ENCODE results near the gene VAMP4. TPM values are rescaled to one million over a fixed set of nuclear protein-coding genes. Genes with fewer than 3 reads are reported as not detected.

Gene VAMP4
- total and polyA plus RNA-seq, 2 donors (not counting 3 experiments of a cell fraction or from before 2014, with no cell fraction given): 2.1 to 10.4 TPM

GRCh38 chr1:171716616-171717015, 25.2 kb downstream of the VAMP4 start:
- TF ChIP-seq FOS (IDR thresholded peaks at IDR 0.05; ENCODE audit: borderline replicate concordance, insufficient read depth, low read length) (peak; percentile 69), JUN (IDR thresholded peaks at IDR 0.05; ENCODE audit: borderline replicate concordance, insufficient read depth, insufficient read length, low read depth) (peak; percentile 39)
- TF ChIP-seq, protein P1, sequence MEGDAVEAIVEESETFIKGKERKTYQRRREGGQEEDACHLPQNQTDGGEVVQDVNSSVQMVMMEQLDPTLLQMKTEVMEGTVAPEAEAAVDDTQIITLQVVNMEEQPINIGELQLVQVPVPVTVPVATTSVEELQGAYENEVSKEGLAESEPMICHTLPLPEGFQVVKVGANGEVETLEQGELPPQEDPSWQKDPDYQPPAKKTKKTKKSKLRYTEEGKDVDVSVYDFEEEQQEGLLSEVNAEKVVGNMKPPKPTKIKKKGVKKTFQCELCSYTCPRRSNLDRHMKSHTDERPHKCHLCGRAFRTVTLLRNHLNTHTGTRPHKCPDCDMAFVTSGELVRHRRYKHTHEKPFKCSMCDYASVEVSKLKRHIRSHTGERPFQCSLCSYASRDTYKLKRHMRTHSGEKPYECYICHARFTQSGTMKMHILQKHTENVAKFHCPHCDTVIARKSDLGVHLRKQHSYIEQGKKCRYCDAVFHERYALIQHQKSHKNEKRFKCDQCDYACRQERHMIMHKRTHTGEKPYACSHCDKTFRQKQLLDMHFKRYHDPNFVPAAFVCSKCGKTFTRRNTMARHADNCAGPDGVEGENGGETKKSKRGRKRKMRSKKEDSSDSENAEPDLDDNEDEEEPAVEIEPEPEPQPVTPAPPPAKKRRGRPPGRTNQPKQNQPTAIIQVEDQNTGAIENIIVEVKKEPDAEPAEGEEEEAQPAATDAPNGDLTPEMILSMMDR (IDR thresholded peaks at IDR 0.05; ENCODE audit: extremely low read depth in 1 of 2, insufficient read depth in 1 of 2, low read depth in 1 of 2, low read length in 2 of 2): no peak
- TF ChIP-seq, protein P2, sequence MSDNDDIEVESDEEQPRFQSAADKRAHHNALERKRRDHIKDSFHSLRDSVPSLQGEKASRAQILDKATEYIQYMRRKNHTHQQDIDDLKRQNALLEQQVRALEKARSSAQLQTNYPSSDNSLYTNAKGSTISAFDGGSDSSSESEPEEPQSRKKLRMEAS (IDR thresholded peaks at IDR 0.05; ENCODE audit: insufficient read depth, insufficient read length): no peak
- H2AFZ ChIP-seq (ENCODE audit: low read depth, low read length): peak overlapping the region; percentile 5
- DNase-seq (ENCODE audit: low read depth, low spot score) (peak; percentile 28), FAIRE-seq (no peak)
- H3K9me1 ChIP-seq (replicated peaks; ENCODE audit: control insufficient read depth, extremely low read depth, insufficient read depth, low read length): no peaks in the 10 kb centered on the region
- ChIA-PET POLR2A (no interaction called here), CTCF (interaction anchor here (0.8 to 3.9 kb wide), 14 partner anchors 12 to 268 kb away, joined by 3 to 188 read pairs (median 6); no protein-coding TSS in a partner anchor)
- H3K9ac ChIP-seq (replicated peaks; ENCODE audit: extremely low read depth, insufficient read depth, low read length): no peak overlapping the region
- H4K20me1 ChIP-seq (replicated peaks; ENCODE audit: control insufficient read depth, extremely low read depth, insufficient read depth, low read length): no peaks in the 10 kb centered on the region
- H3K36me3 ChIP-seq (ENCODE audit: control insufficient read depth in 2 of 2, extremely low read depth in 1 of 2, insufficient read depth in 2 of 2, low read length in 2 of 2): peaks cover 0 to 3% of the 10 kb centered on the region in 2 experiments
- no peaks in the 10 kb centered on the region for H3K9me3 ChIP-seq (replicated peaks; ENCODE audit: control insufficient read depth, insufficient read depth, low read length)
- no peaks in the 10 kb centered on the region for H3K27me3 ChIP-seq (ENCODE audit: control insufficient read depth in 2 of 2, insufficient read depth in 2 of 2, low read length in 2 of 2)
- no peak overlapping the region for H3K27ac ChIP-seq (ENCODE audit: insufficient read depth, low read depth, low read length)
- H3K79me2 ChIP-seq (ENCODE audit: control insufficient read depth, insufficient read depth, low read length): peaks cover 2% of the 10 kb centered on the region
- no peak overlapping the region for H3K4me2 ChIP-seq (ENCODE audit: insufficient read depth, low read length)
- H3K4me3 ChIP-seq (replicated peaks in 1 of 3; ENCODE audit: insufficient read depth in 1 of 3, low read depth in 1 of 3, low read length in 3 of 3): no peak overlapping the region
- intact Hi-C loops (cut with micrococcal nuclease) (loop anchor here (1.0 to 10.0 kb wide), 5 partner anchors 61 to 267 kb away; partner anchors contain the start of gene PRRC2C), dilution Hi-C loops (cut with MboI; ENCODE audit: extremely low pct_ligation_motif_present, low sequenced_read_pairs) (no loop called here)
- no TSS peak for BruUV-seq (replicated peaks)
- H3K4me1 ChIP-seq (ENCODE audit: control insufficient read depth, extremely low read depth, insufficient read depth, low read length): peaks cover 8% of the 10 kb centered on the region

- dilution Hi-C loops (cut with MboI; ENCODE audit: extremely low pct_ligation_motif_present, low sequenced_read_pairs) (no loop called here), intact Hi-C loops (cut with micrococcal nuclease) (loop anchor here (1.0 to 10.0 kb wide), 5 partner anchors 61 to 267 kb away; partner anchors contain the start of gene PRRC2C)
- Histone ChIP-seq H3K4me3 (replicated peaks in 1 of 3; ENCODE audit: insufficient read depth in 1 of 3, low read depth in 1 of 3, low read length in 3 of 3) (no peak overlapping the region), H3K36me3 (ENCODE audit: control insufficient read depth in 2 of 2, extremely low read depth in 1 of 2, insufficient read depth in 2 of 2, low read length in 2 of 2) (peaks cover 0 to 3% of the 10 kb centered on the region in 2 experiments), H2AFZ (ENCODE audit: low read depth, low read length) (no peak overlapping the region), H3K79me2 (ENCODE audit: control insufficient read depth, insufficient read depth, low read length) (no peaks in the 10 kb centered on the region), H3K27ac (ENCODE audit: insufficient read depth, low read depth, low read length) (no peak overlapping the region), H3K4me1 (ENCODE audit: control insufficient read depth, extremely low read depth, insufficient read depth, low read length) (peaks cover 8% of the 10 kb centered on the region), H3K4me2 (ENCODE audit: insufficient read depth, low read length) (peak overlapping the region; percentile 42), H4K20me1 (replicated peaks; ENCODE audit: control insufficient read depth, extremely low read depth, insufficient read depth, low read length) (no peaks in the 10 kb centered on the region), H3K9me3 (replicated peaks; ENCODE audit: control insufficient read depth, insufficient read depth, low read length) (no peaks in the 10 kb centered on the region), H3K9me1 (replicated peaks; ENCODE audit: control insufficient read depth, extremely low read depth, insufficient read depth, low read length) (no peaks in the 10 kb centered on the region), H3K9ac (replicated peaks; ENCODE audit: extremely low read depth, insufficient read depth, low read length) (no peak overlapping the region), H3K27me3 (ENCODE audit: control insufficient read depth in 2 of 2, insufficient read depth in 2 of 2, low read length in 2 of 2) (no peaks in the 10 kb centered on the region)
- FAIRE-seq: peak; percentile 67
- CTCF ChIA-PET: interaction anchor here (0.5 to 3.9 kb wide), 43 partner anchors 8 to 1999 kb away, joined by 3 to 188 read pairs (median 5); partner anchors contain the start of genes FMO4, KLHL20, METTL13 and VAMP4
- POLR2A ChIA-PET: no interaction called here
- no TSS peak for BruUV-seq (replicated peaks)
- peak; percentile 60 for DNase-seq (ENCODE audit: low read depth, low spot score)
- TF ChIP-seq FOS (IDR thresholded peaks at IDR 0.05; ENCODE audit: borderline replicate concordance, insufficient read depth, low read length) (no peak), POLR2A (IDR thresholded peaks at IDR 0.05; ENCODE audit: low read depth, low read length) (no peak), JUN (IDR thresholded peaks at IDR 0.05; ENCODE audit: borderline replicate concordance, insufficient read depth, insufficient read length, low read depth) (no peak), GATA2 (IDR thresholded peaks at IDR 0.05; ENCODE audit: insufficient read depth, insufficient read length, low read depth, low read length) (no peak), EZH2 (IDR thresholded peaks at IDR 0.05; ENCODE audit: borderline replicate concordance, low read depth, low read length, severe bottlenecking) (no peak)
- TF ChIP-seq, protein P1 (IDR thresholded peaks at IDR 0.05; ENCODE audit: extremely low read depth in 1 of 2, insufficient read depth in 1 of 2, low read depth in 1 of 2, low read length in 2 of 2): peak; percentile 24 to 35
Measured at GRCh38 chr1:171715813-171716251, 26.0 kb downstream of the VAMP4 start.
